ENCODE data around the gene GPAT3.

Gene GPAT3

GRCh38 chr4:83556006-83556707 lies 20.2 kb downstream of the GPAT3 start:
- no peak for TF ChIP-seq CTCF (conservative IDR thresholded peaks at IDR 0.05)
- no peak for TF ChIP-seq ZFX (IDR thresholded peaks at IDR 0.05)
- no peak overlapping the region for H3K27ac ChIP-seq

- no peak overlapping the region for H3K27ac ChIP-seq
- TF ChIP-seq ZFX (IDR thresholded peaks at IDR 0.05): no peak
- TF ChIP-seq CTCF (conservative IDR thresholded peaks at IDR 0.05): no peak
Measured at GRCh38 chr4:83556816-83557215, 20.9 kb downstream of the GPAT3 start.

- no peak for TF ChIP-seq CTCF (conservative IDR thresholded peaks at IDR 0.05)
- no peak for TF ChIP-seq ZFX (IDR thresholded peaks at IDR 0.05)
Measured at GRCh38 chr4:83558059-83558653, 22.2 kb downstream of the GPAT3 start.

GRCh38 chr4:83558680-83559079 lies 22.8 kb downstream of the GPAT3 start:
- TF ChIP-seq CTCF (conservative IDR thresholded peaks at IDR 0.05) (no peak), ZFX (IDR thresholded peaks at IDR 0.05) (no peak)
- H3K27ac ChIP-seq: no peak overlapping the region

More at GRCh38 chr4:83558059-83558653, 22.2 kb downstream of the GPAT3 start:
- H3K27ac ChIP-seq: no peak overlapping the region

- TF ChIP-seq CTCF (conservative IDR thresholded peaks at IDR 0.05): no peak
- TF ChIP-seq ZFX (IDR thresholded peaks at IDR 0.05): no peak
- no peak overlapping the region for H3K27ac ChIP-seq
Measured at GRCh38 chr4:83560523-83560922, 24.6 kb downstream of the GPAT3 start.

- TF ChIP-seq CTCF (conservative IDR thresholded peaks at IDR 0.05): no peak
- TF ChIP-seq ZFX (IDR thresholded peaks at IDR 0.05): no peak
- no peak overlapping the region for H3K27ac ChIP-seq
Measured at GRCh38 chr4:83561381-83561780, 25.5 kb downstream of the GPAT3 start.

GRCh38 chr4:83563998-83564397 lies 28.1 kb downstream of the GPAT3 start:
- TF ChIP-seq ZFX (IDR thresholded peaks at IDR 0.05) (no peak), CTCF (conservative IDR thresholded peaks at IDR 0.05) (no peak)
- H3K27ac ChIP-seq: no peak overlapping the region

Data from C4-2B (cell line).